ENCODE results near the gene PLD5. TPM values are rescaled to one million over a fixed set of nuclear protein-coding genes. Genes with fewer than 3 reads are reported as not detected.

PLD5 gene
- total and polyA plus RNA-seq, 4 donors: under 0.01 to 0.17 (median 0.05) TPM; not detected in 1

GRCh38 chr1:242447689-242448088 lies 76.8 kb downstream of the PLD5 start:
- WGBS: 53% methylated on average over 7 of the region's 7 CpGs
- H3K9me3 ChIP-seq (ENCODE audit: control insufficient read depth in 4 of 4, low read length in 3 of 4): no peaks in the 10 kb centered on the region
- no peak for DNase-seq (ENCODE audit: low spot score)
- H3K4me3 ChIP-seq (ENCODE audit: low read depth in 1 of 3, low read length in 3 of 3): no peak overlapping the region
- no peak overlapping the region for H3K9ac ChIP-seq (ENCODE audit: low read depth in 1 of 2, low read length in 2 of 2)
- no peaks in the 10 kb centered on the region for H3K4me1 ChIP-seq (ENCODE audit: control insufficient read depth in 4 of 4, insufficient read depth in 4 of 4, low read length in 3 of 4)
- TF ChIP-seq, protein P1, sequence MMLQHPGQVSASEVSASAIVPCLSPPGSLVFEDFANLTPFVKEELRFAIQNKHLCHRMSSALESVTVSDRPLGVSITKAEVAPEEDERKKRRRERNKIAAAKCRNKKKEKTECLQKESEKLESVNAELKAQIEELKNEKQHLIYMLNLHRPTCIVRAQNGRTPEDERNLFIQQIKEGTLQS (IDR thresholded peaks at IDR 0.05): no peak
- TF ChIP-seq CTCF (IDR thresholded peaks at IDR 0.05; ENCODE audit: low read depth, low read length, missing input control): no peak
- no peak for TF ChIP-seq TAF1 (conservative IDR thresholded peaks at IDR 0.05)
- no peak for TF ChIP-seq RAD21 (IDR thresholded peaks at IDR 0.05)
- TF ChIP-seq GABPA (IDR thresholded peaks at IDR 0.05 in 1 of 2, conservative IDR thresholded peaks at IDR 0.05 in 1 of 2): no peak
- TF ChIP-seq EGR1 (IDR thresholded peaks at IDR 0.05; ENCODE audit: low read depth in 2 of 2): no peak
- TF ChIP-seq FOXA1 (IDR thresholded peaks at IDR 0.05): no peak
- TF ChIP-seq NR2F2 (IDR thresholded peaks at IDR 0.05): no peak
- no peak for TF ChIP-seq JUND (IDR thresholded peaks at IDR 0.05)
- no peak for TF ChIP-seq HNF4A (conservative IDR thresholded peaks at IDR 0.05)
- no peak for TF ChIP-seq HNF4G (IDR thresholded peaks at IDR 0.05)
- TF ChIP-seq REST (IDR thresholded peaks at IDR 0.05): no peak
- TF ChIP-seq, protein P2, sequence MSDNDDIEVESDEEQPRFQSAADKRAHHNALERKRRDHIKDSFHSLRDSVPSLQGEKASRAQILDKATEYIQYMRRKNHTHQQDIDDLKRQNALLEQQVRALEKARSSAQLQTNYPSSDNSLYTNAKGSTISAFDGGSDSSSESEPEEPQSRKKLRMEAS (IDR thresholded peaks at IDR 0.05): no peak
- no peak for TF ChIP-seq RXRA (IDR thresholded peaks at IDR 0.05)
- no peak overlapping the region for H3K27ac ChIP-seq (ENCODE audit: low read depth in 1 of 2, low read length in 2 of 2)
- H3K36me3 ChIP-seq (ENCODE audit: control insufficient read depth in 4 of 4, insufficient read depth in 3 of 4, low read depth in 1 of 4, low read length in 3 of 4): no peaks in the 10 kb centered on the region
- H3K27me3 ChIP-seq (ENCODE audit: control insufficient read depth in 4 of 4, insufficient read depth in 4 of 4, low read length in 3 of 4): peaks cover 0 to 4% (median 2%) of the 10 kb centered on the region in 4 donors

DNA sequence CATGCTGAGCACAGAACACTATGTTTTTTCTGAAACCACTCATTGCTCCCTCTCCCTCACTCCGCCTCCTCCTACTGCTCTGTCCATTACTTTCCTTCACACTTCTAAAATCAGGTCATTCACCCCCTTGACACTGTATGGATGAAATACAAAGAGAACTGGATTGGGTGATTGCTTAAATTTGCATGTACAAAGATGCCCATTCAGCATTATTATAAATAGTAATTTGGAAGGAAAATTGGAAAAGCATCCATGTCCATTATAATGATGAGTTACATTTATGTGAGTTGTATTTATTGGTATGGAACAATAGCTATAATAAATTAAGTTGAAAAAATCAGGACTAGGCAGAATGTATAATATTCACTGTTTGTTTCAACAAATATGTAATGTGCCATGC lies 83.7 kb downstream of the PLD5 start:
- H3K27me3 ChIP-seq (ENCODE audit: control insufficient read depth in 4 of 4, insufficient read depth in 4 of 4, low read length in 3 of 4): peaks cover 0 to 5% (median 0%) of the 10 kb centered on the region in 4 donors
- no peak overlapping the region for H3K4me3 ChIP-seq (ENCODE audit: low read depth in 1 of 3, low read length in 3 of 3)
- no peaks in the 10 kb centered on the region for H3K36me3 ChIP-seq (ENCODE audit: control insufficient read depth in 4 of 4, insufficient read depth in 3 of 4, low read depth in 1 of 4, low read length in 3 of 4)
- no peak overlapping the region for H3K9ac ChIP-seq (ENCODE audit: low read depth in 1 of 2, low read length in 2 of 2)
- no peaks in the 10 kb centered on the region for H3K9me3 ChIP-seq (ENCODE audit: control insufficient read depth in 4 of 4, low read length in 3 of 4)
- 89% methylated on average over 1 of the region's 1 CpG for WGBS
- H3K4me1 ChIP-seq (ENCODE audit: control insufficient read depth in 4 of 4, insufficient read depth in 4 of 4, low read length in 3 of 4): no peaks in the 10 kb centered on the region
- no peak overlapping the region for H3K27ac ChIP-seq (ENCODE audit: low read depth in 1 of 2, low read length in 2 of 2)
- TF ChIP-seq, protein P2 (IDR thresholded peaks at IDR 0.05): no peak
- TF ChIP-seq SP1 (IDR thresholded peaks at IDR 0.05) (no peak), YY1 (IDR thresholded peaks at IDR 0.05) (no peak), FOXA2 (IDR thresholded peaks at IDR 0.05) (no peak), JUND (IDR thresholded peaks at IDR 0.05) (no peak), HNF4G (IDR thresholded peaks at IDR 0.05) (no peak), REST (IDR thresholded peaks at IDR 0.05) (no peak)
- DNase-seq (ENCODE audit: low spot score): no peak

All from liver (tissue), 9 donors.